HG02759 (cell line): ENCODE data around the gene CDK4.
"Not testable (repeated sequence)": the region's sequence is repeated elsewhere in the genome, so short reads cannot be mapped to it uniquely, and the experiment has no call there.

Experiments
- ATAC-seq: cut with Tn5 transposase; IDR thresholded peaks from one replicate; pipeline ENCODE4 v1.9.1; 2021; ENCODE audit warnings: mild to moderate bottlenecking, moderate library complexity; ENCODE audit not compliant: unreplicated experiment

CDK4 gene

GRCh38 chr12:57726884-57727757 lies 25.0 kb downstream of the CDK4 start:
- ATAC-seq: no peak

GRCh38 chr12:57726151-57726883 lies 25.8 kb downstream of the CDK4 start:
- no peak for ATAC-seq

- no peak for ATAC-seq
Measured at GRCh38 chr12:57725851-57726150, 26.3 kb downstream of the CDK4 start.

- no peak for ATAC-seq
Measured at GRCh38 chr12:57724936-57725740, 27.0 kb downstream of the CDK4 start.

GRCh38 chr12:57724003-57724935 lies 27.8 kb downstream of the CDK4 start:
- ATAC-seq: no peak

- no peak for ATAC-seq
Measured at GRCh38 chr12:57723630-57723962, 28.5 kb downstream of the CDK4 start.

- ATAC-seq: no peak
Measured at GRCh38 chr12:57722716-57723629, 29.1 kb downstream of the CDK4 start.

GRCh38 chr12:57721846-57722608 lies 30.1 kb downstream of the CDK4 start:
- not testable (repeated sequence) for ATAC-seq

GRCh38 chr12:57720606-57721595 lies 31.2 kb downstream of the CDK4 start:
- no peak for ATAC-seq

- ATAC-seq: no peak
Measured at GRCh38 chr12:57719777-57720605, 32.1 kb downstream of the CDK4 start.

- no peak for ATAC-seq
Measured at GRCh38 chr12:57718641-57719528, 33.2 kb downstream of the CDK4 start.

GRCh38 chr12:57717846-57718640 lies 34.1 kb downstream of the CDK4 start:
- no peak for ATAC-seq

GRCh38 chr12:57717131-57717530 lies 35.0 kb downstream of the CDK4 start:
- no peak for ATAC-seq

GRCh38 chr12:57716305-57716704 lies 35.8 kb downstream of the CDK4 start:
- no peak for ATAC-seq

- ATAC-seq: no peak
Measured at GRCh38 chr12:57715786-57716185, 36.3 kb downstream of the CDK4 start.
